D721Med (cell line): ENCODE data around the gene TIMP2.

Source experiments
- DNase-seq: peaks from one replicate; pipeline ENCODE4 v3.0.0; 2011; ENCODE audit warnings: low spot score; ENCODE audit not compliant: insufficient read length
- FAIRE-seq: peaks from 2 replicates; lab custom pipeline; 2011; peaks lifted over from hg19 to GRCh38; lab: Jason Lieb, UNC
- CTCF ChIP-seq: IDR thresholded peaks from 2 replicates; pipeline ENCODE4 v1.5.1; 2012; ENCODE audit warnings: mild to moderate bottlenecking, control low read depth; ENCODE audit not compliant: insufficient read depth; ENCODE audit errors: missing control alignments

Gene TIMP2

GRCh38 chr17:78862073-78863023 is 62.8 kb downstream of the TIMP2 start:
- FAIRE-seq (no peak), DNase-seq (no peak)
- TF ChIP-seq CTCF, result no peak

- FAIRE-seq, result no peak
- TF ChIP-seq CTCF, result no peak
Measured at GRCh38 chr17:78861229-78861628, 64.0 kb downstream of the TIMP2 start.

GRCh38 chr17:78859051-78859450 is 66.1 kb downstream of the TIMP2 start:
- TF ChIP-seq CTCF, result no peak
- no peak for FAIRE-seq
- DNase-seq, result no peak

More at GRCh38 chr17:78861229-78861628, 64.0 kb downstream of the TIMP2 start:
- no peak for DNase-seq

- DNase-seq (peak; percentile 85), FAIRE-seq (peak; percentile 21)
- TF ChIP-seq CTCF, result no peak
Measured at GRCh38 chr17:78857266-78857665, 67.9 kb downstream of the TIMP2 start.

GRCh38 chr17:78855561-78856165 is 69.5 kb downstream of the TIMP2 start:
- FAIRE-seq (no peak), DNase-seq (no peak)
- no peak for TF ChIP-seq CTCF

GRCh38 chr17:78854508-78854907 is 70.7 kb downstream of the TIMP2 start:
- DNase-seq (no peak), FAIRE-seq (no peak)
- no peak for TF ChIP-seq CTCF
